COLO668 (cell line): ENCODE data around the gene PGPEP1.
"Not testable (repeated sequence)": the region's sequence is repeated elsewhere in the genome, so short reads cannot be mapped to it uniquely, and the experiment has no call there.

ENCODE experiments used
- DNase-seq: peaks from one replicate; lab custom pipeline; 2025; ENCODE audit not compliant: unreplicated experiment; lab: John Stamatoyannopoulos, UW

The PGPEP1 gene

GRCh38 chr19:18308051-18308947, 32.1 kb upstream of the PGPEP1 start:
- DNase-seq = no peak

GRCh38 chr19:18308948-18309325, 31.5 kb upstream of the PGPEP1 start:
- no peak for DNase-seq

- DNase-seq = no peak
These were observed 30.8 kb upstream of the PGPEP1 start for GRCh38 chr19:18309525-18310064.

- DNase-seq = no peak
These were observed 30.1 kb upstream of the PGPEP1 start for GRCh38 chr19:18310118-18310909.

GRCh38 chr19:18310966-18311365, 29.4 kb upstream of the PGPEP1 start:
- no peak for DNase-seq

GRCh38 chr19:18311502-18312091, 28.8 kb upstream of the PGPEP1 start:
- no peak for DNase-seq

GRCh38 chr19:18312092-18312534, 28.3 kb upstream of the PGPEP1 start:
- DNase-seq = no peak

- DNase-seq = no peak
These were observed 27.0 kb upstream of the PGPEP1 start for GRCh38 chr19:18313398-18313797.

- DNase-seq = peak; percentile 42
These were observed 22.2 kb upstream of the PGPEP1 start for GRCh38 chr19:18317961-18318800.

GRCh38 chr19:18319591-18320135, 20.7 kb upstream of the PGPEP1 start:
- peak; percentile 48 for DNase-seq

GRCh38 chr19:18320865-18321733, 19.3 kb upstream of the PGPEP1 start:
- no peak for DNase-seq

- DNase-seq = peak; percentile 5
These were observed 18.7 kb upstream of the PGPEP1 start for GRCh38 chr19:18321734-18322102.

GRCh38 chr19:18322318-18322758, 18.1 kb upstream of the PGPEP1 start:
- peak; percentile 63 for DNase-seq

GRCh38 chr19:18322759-18323460, 17.5 kb upstream of the PGPEP1 start, which contains the start of gene LSM4:
TSS of gene LSM4 (minus strand) at chr19:18323076. CDS start at chr19:18323020, 56 bp downstream.
- DNase-seq = peak; percentile 99

- DNase-seq = not testable (repeated sequence)
These were observed 16.0 kb upstream of the PGPEP1 start for GRCh38 chr19:18324373-18324731.

- DNase-seq = no peak
These were observed 13.6 kb upstream of the PGPEP1 start for GRCh38 chr19:18326772-18327171.

- DNase-seq = peak; percentile 84
These were observed 11.9 kb upstream of the PGPEP1 start for GRCh38 chr19:18328340-18329034.

GRCh38 chr19:18329035-18329376, 11.4 kb upstream of the PGPEP1 start:
- no peak for DNase-seq
